Breast epithelium (tissue), 4 donors: ENCODE data around the gene KPNA4. TPM values are rescaled to one million over a fixed set of nuclear protein-coding genes. Genes with fewer than 3 reads are reported as not detected.

Source experiments
- DNase-seq, 2 donors: peaks; one replicate each; pipeline ENCODE4 v3.0.0-alpha.2; 2019; ENCODE audit warnings: low spot score in 2 of 2
- H3K27ac ChIP-seq, 2 donors: fragments of 200-600 bp; sonication (generic) in 1 of 2; one replicate each; pipeline ENCODE4 v1.5.1; 2016 to 2019; ENCODE audit warnings: mild to moderate bottlenecking in 1 of 2
- H3K27me3 ChIP-seq, 2 donors: fragments of 200-600 bp; sonication (generic) in 1 of 2; one replicate each; pipeline versions ENCODE4 v1.5.1 to v1.6.0; 2017 to 2019; ENCODE audit warnings: control low read depth in 1 of 2, mild to moderate bottlenecking in 1 of 2
- H3K36me3 ChIP-seq: fragments of 200-600 bp; one replicate; pipeline ENCODE4 v1.5.1; 2019
- H3K4me1 ChIP-seq, 2 donors: fragments of 200-600 bp; sonication (generic); one replicate each; pipeline ENCODE4 v1.5.1; 2016 to 2019; ENCODE audit warnings: control low read depth in 1 of 2
- H3K4me3 ChIP-seq, 3 donors: fragments of 200-600 bp; sonication (generic); 1 replicate in 2 of 3; 2 replicates in 1 of 3; pipeline ENCODE4 v1.5.1; 2016 to 2019; ENCODE audit warnings: mild to moderate bottlenecking in 3 of 3, moderate library complexity in 2 of 3
- H3K9me3 ChIP-seq, 2 donors: fragments of 200-600 bp; sonication (generic) in 1 of 2; one replicate each; pipeline ENCODE4 v1.5.1; 2016 to 2019; ENCODE audit warnings: control low read depth in 1 of 2
- POLR2A ChIP-seq: fragments of 450-650 bp; IDR thresholded peaks from one replicate; pipeline ENCODE4 v1.6.1; 2016; ENCODE audit warnings: antibody characterized with exemption, mild to moderate bottlenecking, moderate library complexity
- POLR2AphosphoS5 ChIP-seq, 3 donors: sonication (generic); formaldehyde crosslinking; IDR thresholded peaks; one replicate each; pipeline ENCODE4 v1.6.1; 2017; ENCODE audit warnings: antibody characterized with exemption in 3 of 3
- intact Hi-C: fragments of 100-400 bp; cut with DNase I; formaldehyde crosslinking; loops from one replicate; pipeline ENCODE4 v1.15.1; 2023; ENCODE audit warnings: low total_unique reads
- total RNA-seq, 3 donors: library from RNA; depleted of rRNA; stranded (reverse); fragments of >200 nt; gene quantifications; one replicate each; pipeline ENCODE4 v1.1.0, GENCODE V29; 2016
- TF ChIP-seq, protein P1 (sequence below), 3 donors: fragments of 450-650 bp; IDR thresholded peaks; one replicate each; pipeline ENCODE4 v1.5.1; 2016 to 2017; ENCODE audit warnings: antibody characterized with exemption in 3 of 3, mild to moderate bottlenecking in 3 of 3, moderate library complexity in 3 of 3

The KPNA4 gene
- total RNA-seq, 3 donors from 2014 or later: 25.2 to 39.2 (median 35.6) TPM

GRCh38 chr3:160566499-160566898, 1.1 kb upstream of the KPNA4 start:
- Histone ChIP-seq H3K27me3 (no peaks in the 10 kb centered on the region), H3K27ac (peak overlapping the region; percentile 99), H3K36me3 (no peaks in the 10 kb centered on the region), H3K4me3 (peak overlapping the region; percentile 86 to 94 (median 87)), H3K4me1 (peaks cover 0 to 13% of the 10 kb centered on the region in 2 donors), H3K9me3 (no peaks in the 10 kb centered on the region)
- intact Hi-C loops: no loop called here
- DNase-seq: no peak
- TF ChIP-seq, protein P1, sequence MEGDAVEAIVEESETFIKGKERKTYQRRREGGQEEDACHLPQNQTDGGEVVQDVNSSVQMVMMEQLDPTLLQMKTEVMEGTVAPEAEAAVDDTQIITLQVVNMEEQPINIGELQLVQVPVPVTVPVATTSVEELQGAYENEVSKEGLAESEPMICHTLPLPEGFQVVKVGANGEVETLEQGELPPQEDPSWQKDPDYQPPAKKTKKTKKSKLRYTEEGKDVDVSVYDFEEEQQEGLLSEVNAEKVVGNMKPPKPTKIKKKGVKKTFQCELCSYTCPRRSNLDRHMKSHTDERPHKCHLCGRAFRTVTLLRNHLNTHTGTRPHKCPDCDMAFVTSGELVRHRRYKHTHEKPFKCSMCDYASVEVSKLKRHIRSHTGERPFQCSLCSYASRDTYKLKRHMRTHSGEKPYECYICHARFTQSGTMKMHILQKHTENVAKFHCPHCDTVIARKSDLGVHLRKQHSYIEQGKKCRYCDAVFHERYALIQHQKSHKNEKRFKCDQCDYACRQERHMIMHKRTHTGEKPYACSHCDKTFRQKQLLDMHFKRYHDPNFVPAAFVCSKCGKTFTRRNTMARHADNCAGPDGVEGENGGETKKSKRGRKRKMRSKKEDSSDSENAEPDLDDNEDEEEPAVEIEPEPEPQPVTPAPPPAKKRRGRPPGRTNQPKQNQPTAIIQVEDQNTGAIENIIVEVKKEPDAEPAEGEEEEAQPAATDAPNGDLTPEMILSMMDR (IDR thresholded peaks at IDR 0.05): no peak
- TF ChIP-seq POLR2A: no peak
- no peak for TF ChIP-seq POLR2AphosphoS5 (IDR thresholded peaks at IDR 0.05)

DNA sequence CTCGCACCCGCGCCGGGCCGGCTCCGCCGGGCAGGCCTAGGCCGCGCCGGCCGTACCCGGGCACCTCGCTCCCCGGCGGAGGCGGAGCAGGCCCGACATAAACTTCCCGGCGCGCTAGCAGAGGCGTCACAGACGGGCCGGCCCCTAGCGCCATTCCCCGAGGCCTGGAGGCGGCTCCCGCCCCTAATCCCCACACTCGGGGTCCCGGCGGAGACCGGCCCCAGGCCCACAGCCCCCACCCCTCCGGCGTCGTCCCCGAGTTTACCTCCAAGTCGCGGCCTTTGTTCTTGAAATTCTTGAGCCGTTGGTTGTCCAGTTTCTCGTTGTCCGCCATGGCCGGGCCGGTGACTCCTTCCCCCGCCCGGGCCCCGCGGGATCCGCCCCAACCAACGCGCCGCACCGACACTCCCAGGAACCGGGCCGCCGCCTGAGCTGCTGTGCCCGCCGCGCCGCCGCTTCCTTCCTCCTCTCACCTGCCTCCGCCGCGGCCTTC, 376 bp downstream of the KPNA4 start:
- peaks cover 0 to 13% of the 10 kb centered on the region in 2 donors for H3K4me1 ChIP-seq
- no peaks in the 10 kb centered on the region for H3K9me3 ChIP-seq
- TF ChIP-seq, protein P1 (IDR thresholded peaks at IDR 0.05): no peak
- TF ChIP-seq POLR2A (no peak), POLR2AphosphoS5 (IDR thresholded peaks at IDR 0.05) (no peak)
- H3K27me3 ChIP-seq: no peaks in the 10 kb centered on the region
- peak overlapping the region; percentile 99 for H3K27ac ChIP-seq
- intact Hi-C loops: no loop called here
- peak overlapping the region; percentile 86 to 94 (median 87) for H3K4me3 ChIP-seq
- no peaks in the 10 kb centered on the region for H3K36me3 ChIP-seq
- DNase-seq: peak in 1 of 2 donors; percentile 63

DNA sequence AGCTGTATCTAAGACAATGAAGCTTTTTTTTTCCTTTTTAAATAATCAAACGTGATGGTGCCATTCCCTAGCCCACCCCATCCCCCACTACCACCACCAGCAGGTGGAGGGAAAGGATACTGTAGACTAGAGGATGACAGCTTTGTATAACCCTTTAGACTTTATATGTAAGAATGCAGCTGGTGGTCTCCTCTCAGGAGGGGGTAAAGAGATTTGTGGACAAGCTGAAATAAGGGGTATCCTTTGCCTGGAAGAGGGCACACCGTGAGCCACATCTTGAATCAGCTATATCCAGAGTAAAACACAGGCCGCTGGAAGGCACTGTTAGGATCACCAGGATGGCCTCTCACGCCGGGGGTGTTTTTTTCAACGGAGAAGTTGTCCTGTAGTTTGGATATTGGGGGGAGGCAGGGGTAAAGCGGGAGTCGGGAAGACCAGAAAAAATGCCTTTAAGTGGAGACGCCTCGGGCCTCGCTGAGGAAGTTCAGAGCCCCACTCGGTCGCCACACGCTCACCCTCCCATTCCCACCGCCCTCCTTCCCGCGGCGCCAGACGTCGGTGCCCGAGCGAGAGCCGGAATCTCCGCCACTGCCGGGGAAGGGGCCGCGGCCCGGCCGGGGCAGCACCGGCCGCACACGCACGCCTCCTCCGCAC, 986 bp downstream of the KPNA4 start:
- H3K27ac ChIP-seq: peak overlapping the region; percentile 99
- intact Hi-C loops: no loop called here
- no peaks in the 10 kb centered on the region for H3K36me3 ChIP-seq
- no peaks in the 10 kb centered on the region for H3K9me3 ChIP-seq
- TF ChIP-seq, protein P1 (IDR thresholded peaks at IDR 0.05): no peak
- TF ChIP-seq POLR2AphosphoS5 (IDR thresholded peaks at IDR 0.05) (no peak), POLR2A (no peak)
- H3K27me3 ChIP-seq: no peaks in the 10 kb centered on the region
- H3K4me3 ChIP-seq: peak overlapping the region; percentile 86 to 94 (median 87)
- H3K4me1 ChIP-seq: peaks cover 0 to 17% of the 10 kb centered on the region in 2 donors
- DNase-seq: no peak

GRCh38 chr3:160562952-160563351, 2.4 kb downstream of the KPNA4 start:
- Histone ChIP-seq H3K27me3 (no peaks in the 10 kb centered on the region), H3K9me3 (no peaks in the 10 kb centered on the region), H3K4me1 (peaks cover 0 to 19% of the 10 kb centered on the region in 2 donors), H3K36me3 (no peaks in the 10 kb centered on the region), H3K27ac (no peak overlapping the region), H3K4me3 (peak overlapping the region in 1 of 3 donors; percentile 19)
- no peak for DNase-seq
- TF ChIP-seq, protein P1 (IDR thresholded peaks at IDR 0.05): no peak
- TF ChIP-seq POLR2AphosphoS5 (IDR thresholded peaks at IDR 0.05): no peak
- no peak for TF ChIP-seq POLR2A
- intact Hi-C loops: no loop called here

- no peaks in the 10 kb centered on the region for H3K27me3 ChIP-seq
- peaks cover 0 to 20% of the 10 kb centered on the region in 2 donors for H3K4me1 ChIP-seq
- no peak overlapping the region for H3K27ac ChIP-seq
- H3K9me3 ChIP-seq: no peaks in the 10 kb centered on the region
- H3K36me3 ChIP-seq: no peaks in the 10 kb centered on the region
- no peak for DNase-seq
- intact Hi-C loops: no loop called here
- H3K4me3 ChIP-seq: no peak overlapping the region
- TF ChIP-seq POLR2AphosphoS5 (IDR thresholded peaks at IDR 0.05) (no peak), POLR2A (no peak)
- TF ChIP-seq, protein P1 (IDR thresholded peaks at IDR 0.05): no peak
Observed at GRCh38 chr3:160557571-160557970, 7.8 kb downstream of the KPNA4 start.
